Measurements from ENCODE around the gene HDAC4. TPM values are rescaled to one million over a fixed set of nuclear protein-coding genes. Genes with fewer than 3 reads are reported as not detected.

HDAC4 gene
- total and polyA plus RNA-seq, 2 experiments from 2014 or later: 9.3 to 10.8 TPM

DNA sequence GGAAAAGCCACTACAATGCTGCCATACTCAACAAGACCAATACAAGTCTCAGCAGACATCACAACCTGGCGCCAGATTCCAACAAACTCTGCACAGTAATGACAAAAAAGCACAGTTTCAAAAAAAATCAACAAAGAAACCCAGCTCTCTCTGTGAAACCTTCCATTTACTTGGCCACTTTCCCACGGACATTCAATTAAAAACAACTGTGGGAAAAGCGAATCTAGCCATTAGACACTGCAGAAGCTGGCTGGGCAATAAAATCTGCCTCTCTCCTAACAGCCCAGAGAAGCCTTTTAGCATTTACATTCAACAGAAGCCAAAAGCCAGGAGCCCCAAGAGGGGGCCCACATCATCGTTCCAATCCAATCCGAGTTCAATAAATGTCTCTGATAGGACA lies 128.9 kb downstream of the HDAC4 start:
- Histone ChIP-seq H3K79me2 (peaks cover 94% of the 10 kb centered on the region), H4K20me1 (ENCODE audit: insufficient read depth, poor library complexity, severe bottlenecking) (peaks cover 14% of the 10 kb centered on the region), H3K9me2 (replicated peaks; ENCODE audit: insufficient read depth) (no peaks in the 10 kb centered on the region), H3K4me1 (ENCODE audit: insufficient read depth) (peaks cover 58% of the 10 kb centered on the region), H3K9me3 (ENCODE audit: low read depth) (no peaks in the 10 kb centered on the region), H3K4me2 (peak overlapping the region; percentile 50), H3K36me3 (replicated peaks; ENCODE audit: insufficient read depth, low read depth) (no peaks in the 10 kb centered on the region), H3K4me3 (no peak overlapping the region), H3K27me3 (no peaks in the 10 kb centered on the region), H3K27ac (peak overlapping the region; percentile 80), H2AFZ (no peak overlapping the region)
- TF ChIP-seq CTCF (IDR thresholded peaks at IDR 0.05; ENCODE audit: poor library complexity) (no peak), EZH2phosphoT487 (IDR thresholded peaks at IDR 0.05; ENCODE audit: low read depth, severe bottlenecking, unreplicated experiment) (no peak), EZH2 (IDR thresholded peaks at IDR 0.05; ENCODE audit: borderline replicate concordance) (no peak)
- no peak for DNase-seq (ENCODE audit: low spot score)
- WGBS (ENCODE audit: low lambda C conversion rate, missing lambda C conversion rate): 63% methylated on average over 5 of the region's 5 CpGs

GRCh38 chr2:239271471-239271870 lies 129.3 kb downstream of the HDAC4 start:
- H4K20me1 ChIP-seq (ENCODE audit: insufficient read depth, poor library complexity, severe bottlenecking): peaks cover 14% of the 10 kb centered on the region
- no peaks in the 10 kb centered on the region for H3K9me2 ChIP-seq (replicated peaks; ENCODE audit: insufficient read depth)
- H3K4me3 ChIP-seq: no peak overlapping the region
- H3K27ac ChIP-seq: peak overlapping the region; percentile 80
- no peak for TF ChIP-seq CTCF (IDR thresholded peaks at IDR 0.05; ENCODE audit: poor library complexity)
- H3K36me3 ChIP-seq (replicated peaks; ENCODE audit: insufficient read depth, low read depth): no peaks in the 10 kb centered on the region
- peaks cover 58% of the 10 kb centered on the region for H3K4me1 ChIP-seq (ENCODE audit: insufficient read depth)
- peak overlapping the region; percentile 50 for H3K4me2 ChIP-seq
- H3K27me3 ChIP-seq: no peaks in the 10 kb centered on the region
- DNase-seq (ENCODE audit: low spot score): no peak
- no peaks in the 10 kb centered on the region for H3K9me3 ChIP-seq (ENCODE audit: low read depth)
- no peak overlapping the region for H2AFZ ChIP-seq
- peaks cover 94% of the 10 kb centered on the region for H3K79me2 ChIP-seq
- 79% methylated on average over 11 of the region's 11 CpGs for WGBS (ENCODE audit: low lambda C conversion rate, missing lambda C conversion rate)

- Histone ChIP-seq H3K79me2 (peaks cover 94% of the 10 kb centered on the region), H3K4me1 (ENCODE audit: insufficient read depth) (peaks cover 53% of the 10 kb centered on the region), H3K9me2 (replicated peaks; ENCODE audit: insufficient read depth) (no peaks in the 10 kb centered on the region), H3K4me2 (no peak overlapping the region), H3K9me3 (ENCODE audit: low read depth) (no peaks in the 10 kb centered on the region), H3K27ac (no peak overlapping the region), H3K4me3 (no peak overlapping the region), H3K36me3 (replicated peaks; ENCODE audit: insufficient read depth, low read depth) (no peaks in the 10 kb centered on the region), H4K20me1 (ENCODE audit: insufficient read depth, poor library complexity, severe bottlenecking) (peaks cover 7% of the 10 kb centered on the region), H3K27me3 (no peaks in the 10 kb centered on the region), H2AFZ (no peak overlapping the region)
- DNase-seq (ENCODE audit: low spot score): no peak
- WGBS (ENCODE audit: low lambda C conversion rate, missing lambda C conversion rate): 95% methylated on average over 10 of the region's 10 CpGs
- no peak for TF ChIP-seq CTCF (IDR thresholded peaks at IDR 0.05; ENCODE audit: poor library complexity)
Measured at GRCh38 chr2:239269916-239270315, 130.9 kb downstream of the HDAC4 start.

DNA sequence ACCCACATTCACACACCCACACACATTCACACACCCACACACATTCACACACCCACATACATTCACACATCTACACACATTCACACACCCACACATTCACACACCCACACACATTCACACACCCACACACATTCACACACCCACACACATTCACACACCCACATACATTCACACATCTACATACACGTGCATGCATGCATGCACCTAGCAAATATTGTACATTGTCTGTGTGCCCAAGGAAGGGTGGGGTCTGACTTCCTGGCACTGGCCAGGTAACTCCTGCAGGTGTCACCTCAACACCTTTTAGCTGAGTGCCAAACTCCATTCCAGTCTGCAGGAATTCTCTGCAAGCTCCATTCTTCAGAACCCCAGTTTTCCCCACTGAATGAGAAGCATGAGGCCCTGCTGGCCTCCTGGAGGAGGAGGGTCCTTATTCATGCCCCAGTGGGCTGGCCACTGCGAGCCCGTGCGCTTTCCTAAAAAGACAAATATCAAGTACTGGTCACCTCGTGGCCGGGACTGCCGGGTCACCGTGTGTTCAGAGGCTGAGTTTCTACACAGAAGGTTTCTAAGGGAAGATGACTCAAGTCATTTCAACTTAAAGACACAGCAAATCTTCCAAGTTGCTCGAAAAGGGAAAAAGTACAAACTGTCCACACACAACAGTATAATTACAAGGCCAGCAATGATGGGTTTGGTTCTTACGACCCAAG lies 131.5 kb downstream of the HDAC4 start:
- Histone ChIP-seq H3K27ac (no peak overlapping the region), H3K4me1 (ENCODE audit: insufficient read depth) (peaks cover 53% of the 10 kb centered on the region), H3K4me3 (no peak overlapping the region), H3K79me2 (peaks cover 94% of the 10 kb centered on the region), H3K36me3 (replicated peaks; ENCODE audit: insufficient read depth, low read depth) (no peaks in the 10 kb centered on the region), H3K9me3 (ENCODE audit: low read depth) (no peaks in the 10 kb centered on the region), H2AFZ (no peak overlapping the region), H4K20me1 (ENCODE audit: insufficient read depth, poor library complexity, severe bottlenecking) (peaks cover 7% of the 10 kb centered on the region), H3K9me2 (replicated peaks; ENCODE audit: insufficient read depth) (no peaks in the 10 kb centered on the region), H3K4me2 (no peak overlapping the region), H3K27me3 (no peaks in the 10 kb centered on the region)
- DNase-seq (ENCODE audit: low spot score): no peak
- TF ChIP-seq CTCF (IDR thresholded peaks at IDR 0.05; ENCODE audit: poor library complexity): peak; percentile 22
- TF ChIP-seq EZH2 (IDR thresholded peaks at IDR 0.05; ENCODE audit: borderline replicate concordance): no peak
- 92% methylated on average over 10 of the region's 10 CpGs for WGBS (ENCODE audit: low lambda C conversion rate, missing lambda C conversion rate)
